PFSK-1 (cell line): Measurements from ENCODE around the gene RANBP1.

Experiments
- FOXP2 ChIP-seq: optimal IDR thresholded peaks from 2 replicates; pipeline ENCODE3; 2011; ENCODE audit warnings: borderline replicate concordance, control low read depth, inconsistent platforms; ENCODE audit not compliant: insufficient read depth; ENCODE audit errors: extremely low read length, extremely low read depth
- POLR2AphosphoS5 ChIP-seq: IDR thresholded peaks from 2 replicates; pipeline ENCODE4 v1.6.1; 2012; ENCODE audit warnings: low read depth, mild to moderate bottlenecking, control low read depth, low read length, moderate library complexity
- REST ChIP-seq, 2 experiments: IDR thresholded peaks; 2 replicates each; pipeline versions ENCODE4 v1.6.1 to v1.8.0; 2011 to 2012; ENCODE audit warnings: low read depth in 2 of 2, low read length in 2 of 2, control low read depth in 1 of 2, inconsistent platforms in 1 of 2, mild to moderate bottlenecking in 1 of 2, moderate library complexity in 1 of 2; ENCODE audit not compliant: insufficient read depth in 1 of 2
- SIN3A ChIP-seq: IDR thresholded peaks from 2 replicates; pipeline ENCODE4 v1.6.1; 2012; ENCODE audit warnings: mild to moderate bottlenecking, low read length, moderate library complexity, borderline replicate concordance; ENCODE audit not compliant: insufficient read depth
- TAF1 ChIP-seq: IDR thresholded peaks from 2 replicates; pipeline ENCODE4 v1.6.1; 2012; ENCODE audit warnings: low read length, control low read depth, borderline replicate concordance; ENCODE audit not compliant: insufficient read depth

The RANBP1 gene

GRCh38 chr22:20083157-20083890 is 32.6 kb upstream of the RANBP1 start:
- TF ChIP-seq TAF1, result no peak
- TF ChIP-seq REST (IDR thresholded peaks at IDR 0.05; ENCODE audit: insufficient read depth in 1 of 2, low read depth in 2 of 2, low read length in 2 of 2), result no peak
- no peak for TF ChIP-seq FOXP2
- TF ChIP-seq POLR2AphosphoS5, result no peak
- TF ChIP-seq SIN3A, result no peak

GRCh38 chr22:20083891-20084546 is 31.9 kb upstream of the RANBP1 start:
- TF ChIP-seq FOXP2, result no peak
- no peak for TF ChIP-seq REST (IDR thresholded peaks at IDR 0.05; ENCODE audit: insufficient read depth in 1 of 2, low read depth in 2 of 2, low read length in 2 of 2)
- TF ChIP-seq POLR2AphosphoS5, result no peak
- no peak for TF ChIP-seq SIN3A
- no peak for TF ChIP-seq TAF1

GRCh38 chr22:20084547-20085413 is 31.1 kb upstream of the RANBP1 start:
- no peak for TF ChIP-seq SIN3A
- TF ChIP-seq TAF1, result no peak
- TF ChIP-seq REST (IDR thresholded peaks at IDR 0.05; ENCODE audit: insufficient read depth in 1 of 2, low read depth in 2 of 2, low read length in 2 of 2), result no peak
- TF ChIP-seq POLR2AphosphoS5, result no peak
- no peak for TF ChIP-seq FOXP2

- TF ChIP-seq POLR2AphosphoS5 (no peak), TAF1 (no peak), REST (IDR thresholded peaks at IDR 0.05; ENCODE audit: insufficient read depth in 1 of 2, low read depth in 2 of 2, low read length in 2 of 2) (no peak), SIN3A (no peak), FOXP2 (no peak)
Measured at GRCh38 chr22:20085651-20086050, 30.3 kb upstream of the RANBP1 start.
